Motor neuron (in vitro differentiated cells): ENCODE measurements around the gene DSCAML1. TPM values are rescaled to one million over a fixed set of nuclear protein-coding genes. Genes with fewer than 3 reads are reported as not detected.

Source experiments
- ATAC-seq, 8 experiments: fragments of 200-7000 bp; cut with Tn5 transposase; replicated peaks in 6 of 8; 2 replicates each; pipeline ENCODE4 v1.8.0; 2021; ENCODE audit warnings: mild to moderate bottlenecking in 8 of 8, moderate library complexity in 8 of 8
- H3K27ac ChIP-seq, 2 donors: fragments of 250-450 bp; sonication (Bioruptor Pico); 2 replicates each; pipeline ENCODE4 v1.9.0; 2021; ENCODE audit warnings: antibody characterized with exemption in 2 of 2, mild to moderate bottlenecking in 2 of 2, moderate library complexity in 1 of 2
- H3K4me1 ChIP-seq, 2 donors: fragments of 250-450 bp; sonication (Bioruptor Pico); replicated peaks in 1 of 2; 2 replicates each; pipeline ENCODE4 v1.6.1; 2021; ENCODE audit warnings: antibody characterized with exemption in 2 of 2, mild to moderate bottlenecking in 2 of 2, moderate library complexity in 1 of 2
- H3K4me3 ChIP-seq, 5 donors: fragments of 250-450 bp; sonication (Bioruptor Pico); 2 replicates each; pipeline ENCODE4 v1.9.0; 2021; ENCODE audit warnings: antibody characterized with exemption in 5 of 5, mild to moderate bottlenecking in 5 of 5, moderate library complexity in 4 of 5
- WGBS, 10 experiments: fragments of 450-650 bp; shearing (Covaris generic); methylation state at CpG; one replicate each; pipeline ENCODE4 v1.0.0; 2022; 5-methylcytosine and 5-hydroxymethylcytosine counted together
- in situ Hi-C, 9 experiments: fragments of 400-800 bp; cut with MboI; loops; one replicate each; pipeline ENCODE4 v1.15.0; 2021; ENCODE audit warnings: low sequenced_read_pairs in 9 of 9, low pct_unique_long_range_greater_than_20kb in 2 of 9; ENCODE audit not compliant: unreplicated experiment in 9 of 9
- total RNA-seq, 8 experiments: library from RNA; unstranded; fragments of 300-600 nt; gene quantifications; 2 replicates each; pipeline versions ENCODE4 v1.2.3 to v1.2.4, GENCODE V29; 2022

DSCAML1 gene
- total RNA-seq: under 1 TPM in 6 of 8 experiments, not detected in 2; 0.08 to 0.71 (median 0.42) TPM

GRCh38 chr11:117796872-117797529 lies at the start of gene DSCAML1:
Gene DSCAML1 (minus strand): TSS chr11:117797216. CDS start chr11:117797079, 137 bp downstream.
- ATAC-seq: peak; percentile 78 to 90 (median 82)
- peaks cover 28 to 32% of the 10 kb centered on the region in 2 donors for H3K4me1 ChIP-seq
- H3K4me3 ChIP-seq: peak within 1 kb of the TSS; percentile 15 to 26 (median 19)
- in situ Hi-C loops: no loop called here
- no peak within 1 kb of the TSS for H3K27ac ChIP-seq
- no CpG with 5 or more reads among the region's 66 CpGs for WGBS, 10 experiments

GRCh38 chr11:117843666-117844484 lies 46.9 kb upstream of the DSCAML1 start:
- ATAC-seq: peak; percentile 67 to 90 (median 79)
- Histone ChIP-seq H3K4me1 (peaks cover 0 to 2% of the 10 kb centered on the region in 2 donors), H3K27ac (no peak overlapping the region), H3K4me3 (no peak overlapping the region)
- in situ Hi-C loops: loop anchor here in 7 of 9 experiments (5.0 to 25.0 kb wide), 4 partner anchors 93 to 218 kb away; partner anchors contain the start of gene TMPRSS13 (in 3 of the 7)
- WGBS, 10 experiments: 0 to 24% (median 9%) methylated on average over 3 to 5 of the region's 9 CpGs; no CpG with 5 or more reads in 6 of the 10 experiments

- Histone ChIP-seq H3K4me1 (peaks cover 9 to 11% of the 10 kb centered on the region in 2 donors), H3K4me3 (no peak overlapping the region), H3K27ac (no peak overlapping the region)
- peak in 2 of 8 experiments; percentile 21 to 35 for ATAC-seq
- WGBS, 10 experiments: 40 to 100% (median 80%) methylated on average over 1 to 9 of the region's 16 CpGs; no CpG with 5 or more reads in 1 of the 10 experiments
- in situ Hi-C loops: loop anchor here in 7 of 9 experiments (5.0 to 25.0 kb wide), 4 partner anchors 95 to 220 kb away; partner anchors contain the start of gene TMPRSS13 (in 3 of the 7)
Observed at GRCh38 chr11:117842131-117842941, 45.3 kb upstream of the DSCAML1 start.

GRCh38 chr11:117841551-117842031 lies 44.6 kb upstream of the DSCAML1 start:
- ATAC-seq: no peak
- in situ Hi-C loops: loop anchor here in 7 of 9 experiments (5.0 to 25.0 kb wide), 4 partner anchors 96 to 221 kb away; partner anchors contain the start of gene TMPRSS13 (in 3 of the 7)
- Histone ChIP-seq H3K4me1 (peaks cover 14 to 18% of the 10 kb centered on the region in 2 donors), H3K4me3 (no peak overlapping the region), H3K27ac (no peak overlapping the region)
- 57 to 100% (median 93%) methylated on average over 2 to 5 of the region's 7 CpGs; no CpG with 5 or more reads in 3 of the 10 experiments for WGBS, 10 experiments

GRCh38 chr11:117840881-117841550 lies 44.0 kb upstream of the DSCAML1 start:
- no peak for ATAC-seq
- Histone ChIP-seq H3K4me1 (peaks cover 14 to 21% of the 10 kb centered on the region in 2 donors), H3K4me3 (no peak overlapping the region), H3K27ac (no peak overlapping the region)
- WGBS, 10 experiments: 29 to 100% (median 87%) methylated on average over 1 to 9 of the region's 11 CpGs; no CpG with 5 or more reads in 3 of the 10 experiments
- in situ Hi-C loops: loop anchor here in 7 of 9 experiments (5.0 to 25.0 kb wide), 4 partner anchors 96 to 221 kb away; partner anchors contain the start of gene TMPRSS13 (in 3 of the 7)

- Histone ChIP-seq H3K27ac (no peak overlapping the region), H3K4me1 (peaks cover 16 to 21% of the 10 kb centered on the region in 2 donors), H3K4me3 (no peak overlapping the region)
- in situ Hi-C loops: loop anchor here in 8 of 9 experiments (5.0 to 25.0 kb wide), 4 partner anchors 97 to 222 kb away; partner anchors contain the start of gene TMPRSS13 (in 3 of the 8)
- ATAC-seq: peak in 2 of 8 experiments; percentile 28 to 59
- WGBS, 10 experiments: 41 to 100% (median 79%) methylated on average over 1 to 5 of the region's 10 CpGs; no CpG with 5 or more reads in 6 of the 10 experiments
Observed at GRCh38 chr11:117839936-117840813, 43.2 kb upstream of the DSCAML1 start.

- no peak for ATAC-seq
- no peak overlapping the region for H3K27ac ChIP-seq
- peaks cover 22 to 27% of the 10 kb centered on the region in 2 donors for H3K4me1 ChIP-seq
- no peak overlapping the region for H3K4me3 ChIP-seq
- 28 to 100% (median 76%) methylated on average over 1 to 7 of the region's 7 CpGs; no CpG with 5 or more reads in 2 of the 10 experiments for WGBS, 10 experiments
- in situ Hi-C loops: loop anchor here in 7 of 9 experiments (10.0 to 25.0 kb wide), 3 partner anchors 98 to 223 kb away; partner anchors contain the start of gene TMPRSS13 (in 3 of the 7)
Observed at GRCh38 chr11:117839380-117839881, 42.4 kb upstream of the DSCAML1 start.

GRCh38 chr11:117838901-117839300 lies 41.9 kb upstream of the DSCAML1 start:
- Histone ChIP-seq H3K4me3 (no peak overlapping the region), H3K4me1 (peaks cover 26 to 33% of the 10 kb centered on the region in 2 donors), H3K27ac (no peak overlapping the region)
- in situ Hi-C loops: loop anchor here in 7 of 9 experiments (10.0 to 25.0 kb wide), 3 partner anchors 98 to 223 kb away; partner anchors contain the start of gene TMPRSS13 (in 3 of the 7)
- no peak for ATAC-seq
- WGBS, 10 experiments: 40 to 100% (median 73%) methylated on average over 1 to 8 of the region's 8 CpGs; no CpG with 5 or more reads in 1 of the 10 experiments

- in situ Hi-C loops: loop anchor here in 7 of 9 experiments (10.0 to 25.0 kb wide), 3 partner anchors 100 to 225 kb away; partner anchors contain the start of gene TMPRSS13 (in 3 of the 7)
- no peak overlapping the region for H3K4me3 ChIP-seq
- H3K4me1 ChIP-seq: peaks cover 37 to 44% of the 10 kb centered on the region in 2 donors
- 100% methylated on average over 1 of the region's 8 CpGs; no CpG with 5 or more reads in 9 of the 10 experiments for WGBS, 10 experiments
- no peak overlapping the region for H3K27ac ChIP-seq
- peak in 1 of 8 experiments; percentile 3 for ATAC-seq
Observed at GRCh38 chr11:117837791-117838190, 40.8 kb upstream of the DSCAML1 start.

- peak overlapping the region in 1 of 2 donors; percentile 45 for H3K27ac ChIP-seq
- H3K4me1 ChIP-seq: peaks cover 38 to 44% of the 10 kb centered on the region in 2 donors
- no peak overlapping the region for H3K4me3 ChIP-seq
- in situ Hi-C loops: loop anchor here in 7 of 9 experiments (10.0 to 25.0 kb wide), 3 partner anchors 100 to 225 kb away; partner anchors contain the start of gene TMPRSS13 (in 3 of the 7)
- peak in 6 of 8 experiments; percentile 25 to 72 (median 47) for ATAC-seq
- WGBS, 10 experiments: 40 to 81% (median 65%) methylated on average over 1 to 13 of the region's 18 CpGs; no CpG with 5 or more reads in 1 of the 10 experiments
Observed at GRCh38 chr11:117837070-117837776, 40.2 kb upstream of the DSCAML1 start.
